NCI-H1417 (cell line): ENCODE results near the gene RAB35.
"Not testable (repeated sequence)": the region's sequence is repeated elsewhere in the genome, so short reads cannot be mapped to it uniquely, and the experiment has no call there.

Experiments used
- DNase-seq, 3 experiments: peaks; one replicate each; lab custom pipeline; 2025; lab: John Stamatoyannopoulos, UW

RAB35 gene

DNA sequence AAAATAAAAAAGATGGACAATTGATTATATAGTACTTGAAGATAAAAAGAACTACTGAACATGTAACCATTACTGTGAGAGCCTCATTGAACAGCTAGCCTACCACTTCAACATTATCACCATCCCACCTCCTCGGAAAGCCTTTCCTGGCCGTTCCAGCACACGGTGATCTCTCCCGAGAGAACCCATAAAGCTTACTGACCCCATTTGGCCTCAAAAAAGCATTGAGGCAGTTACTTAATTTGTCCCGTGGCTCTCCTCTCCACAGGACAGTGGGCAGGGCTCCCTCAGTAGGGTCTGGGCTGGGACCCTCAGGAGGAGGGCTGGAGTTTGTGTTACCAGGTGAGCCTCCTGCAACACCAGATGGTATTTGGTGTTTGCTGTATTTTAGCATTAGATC, 55.8 kb downstream of the RAB35 start:
- no peak for DNase-seq

DNA sequence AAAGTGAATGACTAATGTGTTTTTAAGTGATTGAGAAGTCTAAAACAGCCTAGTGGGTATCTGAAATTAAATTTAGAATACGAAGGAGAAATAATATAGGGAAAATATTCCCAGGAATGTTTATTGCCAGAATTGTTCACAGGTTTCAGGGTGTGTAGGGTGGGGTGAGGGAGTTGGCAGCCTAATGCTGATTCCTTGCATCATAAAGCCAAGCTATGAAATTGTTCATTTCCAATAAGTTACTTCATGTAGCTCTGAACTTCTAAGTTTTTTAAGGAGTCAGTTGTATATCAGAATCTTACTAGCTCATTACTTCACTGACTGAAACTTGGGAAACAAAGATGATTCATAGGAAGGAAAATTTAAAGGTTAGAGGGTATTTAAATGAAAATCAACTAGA, 56.4 kb downstream of the RAB35 start:
- no peak for DNase-seq

GRCh38 chr12:120056739-120057138, 59.8 kb downstream of the RAB35 start:
- DNase-seq, result no peak

DNA sequence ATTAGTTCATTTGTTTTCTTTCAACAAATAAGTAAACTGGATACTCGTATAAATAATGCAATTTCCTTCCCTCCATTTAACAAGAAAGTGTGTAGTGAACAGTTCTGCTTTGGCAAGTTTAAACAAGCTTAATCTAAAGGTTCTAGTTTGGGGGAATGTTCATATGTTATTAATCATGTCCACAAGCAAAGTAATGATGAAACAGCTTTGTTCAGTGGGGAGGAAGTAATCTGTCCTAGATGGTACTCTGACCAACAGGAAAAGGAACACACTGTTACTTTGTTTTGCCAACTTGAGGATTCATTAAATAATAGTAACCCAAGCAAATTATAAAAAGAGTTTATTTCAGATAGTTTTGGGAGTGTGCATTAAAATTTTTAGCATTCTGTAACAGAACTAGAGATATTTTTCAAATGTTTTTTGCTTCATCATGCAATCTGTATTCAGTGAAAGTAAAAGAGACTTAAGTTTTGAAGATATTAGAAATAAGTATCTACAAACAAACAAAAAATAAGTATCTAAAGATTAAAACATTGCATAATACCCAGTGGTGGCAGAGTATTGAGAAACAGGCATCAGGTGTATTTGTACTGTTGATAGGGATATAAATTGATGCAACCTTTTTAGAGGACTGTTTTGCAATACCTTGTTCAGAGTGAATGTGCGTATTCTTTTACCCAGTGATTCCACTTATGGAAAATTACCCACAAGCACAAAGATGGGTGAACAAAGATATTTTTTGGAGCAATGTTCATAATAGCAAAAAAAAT, 61.1 kb downstream of the RAB35 start:
- no peak for DNase-seq

- DNase-seq, result no peak
These were observed 62.3 kb downstream of the RAB35 start for GRCh38 chr12:120054293-120054692.

DNA sequence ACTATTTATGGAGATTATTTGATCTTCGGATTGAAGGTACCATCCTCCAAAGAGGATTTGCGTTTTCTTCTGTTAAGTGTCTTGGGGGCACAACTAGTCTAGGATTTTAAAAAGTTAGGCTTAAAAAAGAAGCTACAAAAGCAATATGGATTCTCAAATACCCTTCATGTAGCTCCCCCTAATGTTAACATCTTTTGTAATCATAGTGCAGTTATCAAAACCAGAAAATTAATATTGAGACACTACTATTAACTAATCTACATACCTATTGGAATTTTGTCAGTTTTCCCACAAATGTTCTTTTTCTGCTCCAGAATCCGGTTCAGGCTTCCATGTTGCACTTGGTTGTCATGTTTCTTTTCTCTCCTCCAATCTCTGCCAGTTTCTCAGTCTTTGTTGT, 65.0 kb downstream of the RAB35 start:
- DNase-seq, result no peak

GRCh38 chr12:120049426-120049825, 67.1 kb downstream of the RAB35 start:
- no peak for DNase-seq

GRCh38 chr12:120048263-120048662, 68.3 kb downstream of the RAB35 start:
- DNase-seq, result no peak

DNA sequence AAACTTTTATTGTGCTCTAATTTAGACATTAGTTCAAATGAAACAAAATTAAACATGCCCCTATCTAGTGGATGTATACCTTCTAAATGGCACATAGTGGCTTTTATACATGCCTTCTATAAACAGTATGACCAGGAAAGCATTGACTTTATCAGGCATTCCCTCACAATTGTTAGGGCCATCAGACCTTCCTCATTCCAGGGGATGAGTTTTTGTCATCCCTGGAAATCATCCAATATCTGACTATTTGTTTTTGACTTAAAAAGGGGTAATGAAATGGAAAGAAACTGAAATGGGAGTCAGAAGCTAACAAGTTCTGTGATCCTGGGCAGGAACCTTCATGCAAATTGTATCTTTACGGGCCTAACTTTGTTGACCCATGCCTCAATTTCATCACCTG, 69.5 kb downstream of the RAB35 start:
- DNase-seq, result no peak

DNA sequence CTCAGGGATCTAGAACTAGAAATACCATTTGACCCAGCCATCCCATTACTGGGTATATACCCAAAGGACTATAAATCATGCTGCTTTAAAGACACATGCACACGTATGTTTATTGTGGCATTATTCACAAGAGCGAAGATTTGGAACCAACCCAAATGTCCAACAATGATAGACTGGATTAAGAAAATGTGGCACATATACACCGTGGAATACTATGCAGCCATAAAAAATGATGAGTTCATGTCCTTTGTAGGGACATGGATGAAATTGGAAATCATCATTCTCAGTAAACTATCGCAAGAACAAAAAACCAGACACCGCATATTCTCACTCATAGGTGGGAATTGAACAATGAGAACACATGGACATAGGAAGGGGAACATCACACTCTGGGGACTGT, 71.2 kb downstream of the RAB35 start:
- DNase-seq, result not testable (repeated sequence)
